Esophagus muscularis mucosa (tissue), 4 donors: ENCODE measurements around the gene STXBP6. TPM values are rescaled to one million over a fixed set of nuclear protein-coding genes. Genes with fewer than 3 reads are reported as not detected.
"Not testable (repeated sequence)": the region's sequence is repeated elsewhere in the genome, so short reads cannot be mapped to it uniquely, and the experiment has no call there.

Experiments
- DNase-seq: peaks from one replicate; pipeline ENCODE4 v3.0.0-alpha.2; 2017; ENCODE audit errors: extremely low spot score
- H3K27ac ChIP-seq, 4 donors: fragments of 200-600 bp; sonication (generic); replicated peaks in 1 of 4; 1 replicate in 3 of 4; 2 replicates in 1 of 4; pipeline ENCODE4 v1.5.1; 2016 to 2019; ENCODE audit warnings: mild to moderate bottlenecking in 1 of 4
- H3K27me3 ChIP-seq, 4 donors: fragments of 200-600 bp; sonication (generic); one replicate each; pipeline versions ENCODE4 v1.5.1 to v1.6.0; 2016 to 2019
- H3K36me3 ChIP-seq, 4 donors: fragments of 200-600 bp; sonication (generic); one replicate each; pipeline ENCODE4 v1.5.1; 2016 to 2019
- H3K4me1 ChIP-seq, 4 donors: fragments of 200-600 bp; sonication (generic); one replicate each; pipeline ENCODE4 v1.5.1; 2016 to 2019
- H3K4me3 ChIP-seq, 4 donors: fragments of 200-600 bp; sonication (generic); 1 replicate in 2 of 4; 2 replicates in 2 of 4; pipeline ENCODE4 v1.5.1; 2016 to 2019; ENCODE audit warnings: mild to moderate bottlenecking in 4 of 4, moderate library complexity in 1 of 4
- H3K9me3 ChIP-seq, 4 donors: fragments of 200-600 bp; sonication (generic); 1 replicate in 3 of 4; 2 replicates in 1 of 4; pipeline ENCODE4 v1.5.1; 2016 to 2019
- CTCF ChIP-seq, 3 experiments: fragments of 200-600 bp in 2 of 3; fragments of 450-650 bp in 1 of 3; sonication (generic) in 2 of 3; IDR thresholded peaks; one replicate each; pipeline ENCODE4 v1.5.1; 2017 to 2019; ENCODE audit warnings: antibody characterized with exemption in 3 of 3, mild to moderate bottlenecking in 2 of 3, moderate library complexity in 1 of 3
- EP300 ChIP-seq: sonication (generic); formaldehyde crosslinking; IDR thresholded peaks from one replicate; pipeline ENCODE4 v1.6.1; 2017; ENCODE audit warnings: antibody characterized with exemption
- POLR2A ChIP-seq: fragments of 450-650 bp; IDR thresholded peaks from one replicate; pipeline ENCODE4 v1.6.1; 2017; ENCODE audit warnings: antibody characterized with exemption, moderate library complexity, mild to moderate bottlenecking, low read depth
- POLR2AphosphoS5 ChIP-seq, 2 donors: sonication (generic); formaldehyde crosslinking; IDR thresholded peaks; one replicate each; pipeline ENCODE4 v1.6.1; 2017; ENCODE audit warnings: antibody characterized with exemption in 2 of 2
- WGBS: methylation state at CpG from one replicate; pipeline ENCODE4 v1.1.5; 2018; 5-methylcytosine and 5-hydroxymethylcytosine counted together
- intact Hi-C: fragments of 100-400 bp; cut with DNase I; formaldehyde crosslinking; loops from one replicate; pipeline ENCODE4 v1.15.1; 2023
- total RNA-seq, 4 donors: library from RNA; depleted of rRNA; stranded (reverse); fragments of >200 nt; gene quantifications; one replicate each; pipeline versions ENCODE4 v1.1.0 to v1.2.1, GENCODE V29; 2016

STXBP6 gene
- total RNA-seq, 4 donors from 2014 or later = 36.9 to 60.4 (median 52.1) TPM

DNA sequence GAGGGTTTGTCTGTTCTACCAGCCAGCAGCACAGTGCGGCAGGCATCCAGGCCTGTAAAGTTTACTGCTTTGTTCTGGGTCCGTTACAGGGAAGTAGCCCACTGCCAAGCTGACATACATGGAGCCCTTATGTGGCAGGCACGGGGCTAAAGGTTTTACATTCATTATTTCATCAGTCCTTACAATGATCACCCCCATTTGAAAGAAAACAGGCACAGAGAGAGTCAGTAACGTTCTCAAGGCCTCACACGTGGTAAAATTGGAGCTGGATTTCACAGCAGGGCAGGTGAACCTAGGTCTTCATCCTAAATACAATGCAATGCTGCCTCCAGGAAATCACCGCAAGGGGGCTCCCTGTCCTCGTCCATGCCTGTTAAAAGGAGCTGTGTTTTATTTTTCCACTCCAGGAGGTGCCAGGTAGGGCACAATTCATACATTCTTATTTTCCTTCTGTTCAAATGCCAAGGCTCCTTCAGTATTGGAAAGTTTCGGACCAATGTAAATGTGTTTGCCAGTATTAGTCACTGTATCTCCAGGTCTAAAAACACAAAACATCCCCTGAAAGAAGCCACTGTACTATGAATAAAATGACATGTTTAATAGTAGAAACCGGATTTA, 243.8 kb downstream of the STXBP6 start:
- TF ChIP-seq POLR2AphosphoS5 (IDR thresholded peaks at IDR 0.05) (no peak), POLR2A (no peak), CTCF (IDR thresholded peaks at IDR 0.05) (peak; percentile 69 to 82 (median 72))
- H3K36me3 ChIP-seq = no peaks in the 10 kb centered on the region
- intact Hi-C loops = loop anchor here (2.0 to 5.0 kb wide), 2 partner anchors 236 to 327 kb away; no protein-coding TSS in a partner anchor
- no peaks in the 10 kb centered on the region for H3K9me3 ChIP-seq
- no peak overlapping the region for H3K4me3 ChIP-seq
- H3K27me3 ChIP-seq = no peaks in the 10 kb centered on the region
- H3K27ac ChIP-seq = no peak overlapping the region
- WGBS = 50% methylated on average over 9 of the region's 9 CpGs
- DNase-seq = peak; percentile 92
- peaks cover 16 to 29% (median 24%) of the 10 kb centered on the region in 4 donors for H3K4me1 ChIP-seq

GRCh38 chr14:24804552-24805212, 245.3 kb downstream of the STXBP6 start:
- no peak for TF ChIP-seq POLR2AphosphoS5 (IDR thresholded peaks at IDR 0.05)
- no peak for TF ChIP-seq POLR2A
- no peak for TF ChIP-seq EP300
- TF ChIP-seq CTCF (IDR thresholded peaks at IDR 0.05) = no peak
- Histone ChIP-seq H3K27ac (no peak overlapping the region), H3K9me3 (no peaks in the 10 kb centered on the region), H3K4me3 (no peak overlapping the region), H3K27me3 (no peaks in the 10 kb centered on the region), H3K36me3 (no peaks in the 10 kb centered on the region), H3K4me1 (peaks cover 7 to 14% (median 10%) of the 10 kb centered on the region in 4 donors)
- no peak for DNase-seq
- WGBS = 62% methylated on average over 3 of the region's 3 CpGs
- intact Hi-C loops = loop anchor here (5.0 kb wide), 1 partner anchor 238 kb away; no protein-coding TSS in a partner anchor

- Histone ChIP-seq H3K27me3 (no peaks in the 10 kb centered on the region), H3K27ac (no peak overlapping the region), H3K9me3 (no peaks in the 10 kb centered on the region), H3K4me1 (peaks cover 7 to 12% (median 10%) of the 10 kb centered on the region in 4 donors), H3K4me3 (no peak overlapping the region), H3K36me3 (no peaks in the 10 kb centered on the region)
- DNase-seq = no peak
- TF ChIP-seq POLR2A (no peak), POLR2AphosphoS5 (IDR thresholded peaks at IDR 0.05) (no peak), EP300 (no peak), CTCF (IDR thresholded peaks at IDR 0.05) (no peak)
- WGBS = 96% methylated on average over 8 of the region's 10 CpGs
- intact Hi-C loops = no loop called here
Measured at GRCh38 chr14:24803933-24804494, 245.9 kb downstream of the STXBP6 start.

DNA sequence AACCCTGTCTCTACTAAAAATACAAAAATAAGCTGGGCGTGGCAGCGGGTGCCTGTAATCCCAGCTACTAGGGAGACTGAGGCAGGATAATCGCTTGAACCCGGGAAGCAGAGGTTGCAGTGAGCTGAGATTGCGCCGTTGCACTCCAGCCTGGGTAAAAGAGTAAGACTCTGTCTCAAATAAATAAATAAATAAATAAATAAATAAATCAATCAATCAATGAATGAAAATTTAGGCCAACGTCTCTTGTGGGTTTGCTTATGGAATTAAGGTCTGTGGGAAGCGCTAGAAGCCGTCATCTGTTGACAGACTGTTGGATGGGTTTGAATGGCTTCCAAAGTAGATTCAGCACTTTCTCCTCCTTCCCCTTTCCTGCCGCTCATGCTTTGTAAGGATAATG, 246.5 kb downstream of the STXBP6 start:
- DNase-seq, H3K27me3 ChIP-seq, H3K36me3 ChIP-seq, intact Hi-C loops, H3K4me3 ChIP-seq, H3K9me3 ChIP-seq, H3K27ac ChIP-seq: not testable (repeated sequence)
- 96% methylated on average over 10 of the region's 10 CpGs for WGBS
- H3K4me1 ChIP-seq = peaks cover 7 to 12% (median 10%) of the 10 kb centered on the region in 4 donors

DNA sequence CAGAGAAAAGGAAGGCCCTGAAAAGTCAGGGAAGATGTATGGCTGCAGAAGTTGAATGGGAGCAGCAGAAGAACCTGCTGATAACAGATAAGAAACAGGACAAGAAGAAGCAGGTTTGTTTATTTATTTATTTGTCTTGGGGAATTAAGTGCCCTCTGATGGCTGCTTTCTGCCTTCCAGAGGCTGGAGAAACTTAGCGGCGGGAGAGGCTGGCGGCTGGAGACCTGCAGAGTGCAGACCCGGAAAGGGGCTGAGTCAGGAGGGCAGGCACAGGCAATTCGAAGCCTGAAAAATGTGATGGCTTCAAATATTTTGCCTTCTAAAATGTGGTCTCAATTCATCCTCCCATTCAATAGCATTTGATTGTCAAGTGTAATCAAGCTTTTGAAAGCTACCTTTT, 247.7 kb downstream of the STXBP6 start:
- Histone ChIP-seq H3K4me3 (no peak overlapping the region), H3K27ac (no peak overlapping the region), H3K36me3 (no peaks in the 10 kb centered on the region), H3K4me1 (peaks cover 7 to 12% (median 10%) of the 10 kb centered on the region in 4 donors), H3K9me3 (no peaks in the 10 kb centered on the region), H3K27me3 (no peaks in the 10 kb centered on the region)
- 88% methylated on average over 5 of the region's 5 CpGs for WGBS
- DNase-seq = no peak
- intact Hi-C loops = no loop called here
- TF ChIP-seq CTCF (IDR thresholded peaks at IDR 0.05) = no peak
- no peak for TF ChIP-seq EP300
- TF ChIP-seq POLR2AphosphoS5 (IDR thresholded peaks at IDR 0.05) = no peak
- no peak for TF ChIP-seq POLR2A
